Retinal pigment epithelial cell (primary cell): ENCODE results near the gene HAO1.

Experiments used
- DNase-seq: peaks from one replicate; pipeline ENCODE4 v3.0.0-alpha.2; 2010; ENCODE audit warnings: low read depth
- H3K4me3 ChIP-seq: 2 replicates; pipeline ENCODE4 v1.5.1; 2011; ENCODE audit warnings: mild to moderate bottlenecking, low read length, control low read depth, moderate library complexity
- CTCF ChIP-seq: conservative IDR thresholded peaks from 2 replicates; pipeline ENCODE4 v1.5.1; 2011; ENCODE audit warnings: low read depth, low read length, control low read depth, inconsistent platforms

The HAO1 gene

DNA sequence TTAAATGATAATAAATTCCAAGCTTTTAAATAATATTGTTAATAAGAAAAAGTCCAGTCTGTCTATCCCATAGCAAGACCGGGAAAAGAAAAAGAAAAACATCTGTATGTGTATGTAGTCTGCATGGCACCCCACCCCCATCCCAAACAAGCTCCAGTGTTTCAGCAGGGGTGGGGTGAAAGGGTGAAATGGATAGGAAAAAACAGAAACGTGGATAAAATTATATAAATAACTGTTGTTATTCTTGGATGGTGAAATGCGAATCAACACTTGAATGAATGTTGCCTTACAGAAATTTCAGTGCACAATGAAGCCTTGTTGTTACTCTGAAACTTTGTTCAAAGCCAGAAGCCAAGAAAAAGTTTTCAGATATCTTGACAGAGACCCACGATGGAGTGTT lies 31.4 kb downstream of the HAO1 start:
- no peak overlapping the region for H3K4me3 ChIP-seq
- TF ChIP-seq CTCF: no peak
- DNase-seq: no peak

DNA sequence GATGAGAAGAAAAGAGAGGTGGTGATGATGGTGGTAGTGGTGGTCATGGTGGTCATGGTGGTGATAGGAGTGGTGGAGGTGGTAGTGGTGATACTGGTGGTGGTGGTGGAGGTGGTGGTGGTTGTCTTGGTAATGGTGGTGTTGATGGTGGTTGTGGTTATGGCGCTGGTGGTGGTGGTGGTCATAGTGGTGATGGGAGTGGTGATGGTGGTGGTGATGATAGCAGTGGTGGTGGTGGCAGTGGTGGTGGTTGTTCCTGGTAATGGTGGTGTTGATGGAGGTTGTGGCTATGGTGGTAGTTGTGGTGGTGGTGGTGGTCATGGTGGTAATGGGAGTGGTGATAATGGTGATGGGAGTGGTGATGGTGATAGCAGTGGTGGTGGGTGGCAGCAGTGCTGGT lies 36.8 kb downstream of the HAO1 start:
- H3K4me3 ChIP-seq: no peak overlapping the region
- TF ChIP-seq CTCF: no peak
- no peak for DNase-seq

DNA sequence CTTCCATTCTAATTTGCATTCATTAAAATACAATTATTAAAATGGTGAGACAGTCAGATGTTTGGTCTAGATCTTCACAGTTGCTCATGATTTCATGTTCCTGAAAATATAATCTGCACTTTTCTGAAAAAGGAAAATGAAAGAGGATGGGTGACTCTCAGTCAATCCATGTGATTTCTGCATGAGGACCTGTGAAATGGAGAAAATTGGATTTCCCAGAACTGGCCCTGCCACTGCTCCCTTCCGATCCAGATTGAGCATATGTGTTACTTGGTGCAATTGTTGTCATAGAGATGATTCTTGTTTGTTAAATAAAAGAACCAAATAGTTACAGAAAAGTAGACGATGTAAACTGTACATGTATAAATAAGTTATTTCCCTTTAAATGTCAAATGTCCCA lies 37.4 kb downstream of the HAO1 start:
- TF ChIP-seq CTCF: no peak
- DNase-seq: no peak
- no peak overlapping the region for H3K4me3 ChIP-seq

DNA sequence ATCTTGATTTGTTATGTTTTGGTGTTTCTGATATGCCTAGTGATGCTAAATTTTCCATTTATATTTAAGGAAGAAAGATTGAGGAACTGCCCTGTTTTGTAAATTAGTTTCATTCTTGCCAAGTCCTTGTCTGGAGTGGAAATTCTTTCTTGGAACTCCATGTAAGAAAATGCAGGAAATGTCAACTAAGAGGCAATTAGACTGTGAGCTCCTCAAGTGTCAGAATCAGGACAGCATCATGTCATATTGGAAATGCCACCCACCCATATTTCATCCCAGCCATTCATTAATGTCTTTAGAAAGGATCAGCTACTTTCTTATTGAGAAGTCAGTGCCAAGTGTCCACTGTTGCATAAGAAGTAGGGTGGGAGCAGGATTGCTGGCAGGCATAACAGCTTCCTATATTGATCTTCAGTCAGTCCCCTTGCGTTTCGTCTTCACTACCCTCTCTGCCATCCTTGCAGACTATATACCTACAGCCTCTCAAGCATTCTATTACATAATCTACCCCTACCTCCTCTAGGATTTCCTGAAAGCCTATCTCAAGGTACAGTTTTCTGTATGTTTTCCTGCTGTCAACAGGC lies 42.4 kb downstream of the HAO1 start:
- no peak overlapping the region for H3K4me3 ChIP-seq
- TF ChIP-seq CTCF: no peak
- DNase-seq: no peak

- no peak overlapping the region for H3K4me3 ChIP-seq
- no peak for DNase-seq
- no peak for TF ChIP-seq CTCF
Observed at GRCh38 chr20:7893014-7893730, 47.1 kb downstream of the HAO1 start.

DNA sequence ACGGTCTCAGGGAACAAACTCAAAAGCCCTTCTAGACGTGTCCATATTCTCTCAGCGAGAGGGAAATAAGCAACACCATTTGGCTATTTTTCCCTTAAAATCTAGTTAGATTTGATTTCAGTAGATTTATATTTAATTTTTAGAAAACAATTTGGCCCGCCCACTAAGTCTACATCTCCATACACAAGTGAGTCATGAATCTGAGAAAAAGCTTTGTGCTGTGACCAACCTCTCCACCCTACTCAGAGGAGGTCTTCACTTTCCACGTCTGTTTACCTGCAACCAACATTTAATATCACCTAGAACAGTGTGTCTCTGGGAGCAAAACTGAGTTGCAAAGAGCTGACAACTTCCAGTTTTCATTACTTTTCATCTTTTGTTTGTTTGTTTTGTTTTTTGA lies 48.6 kb downstream of the HAO1 start:
- no peak for TF ChIP-seq CTCF
- no peak for DNase-seq
- H3K4me3 ChIP-seq: no peak overlapping the region

GRCh38 chr20:7889736-7890135 lies 50.5 kb downstream of the HAO1 start:
- no peak overlapping the region for H3K4me3 ChIP-seq
- TF ChIP-seq CTCF: no peak
- no peak for DNase-seq
